ENCODE results near the gene VTI1A. TPM values are rescaled to one million over a fixed set of nuclear protein-coding genes. Genes with fewer than 3 reads are reported as not detected.

VTI1A gene
- total and polyA plus RNA-seq, 12 donors = 5.2 to 64.1 (median 22.0) TPM

DNA sequence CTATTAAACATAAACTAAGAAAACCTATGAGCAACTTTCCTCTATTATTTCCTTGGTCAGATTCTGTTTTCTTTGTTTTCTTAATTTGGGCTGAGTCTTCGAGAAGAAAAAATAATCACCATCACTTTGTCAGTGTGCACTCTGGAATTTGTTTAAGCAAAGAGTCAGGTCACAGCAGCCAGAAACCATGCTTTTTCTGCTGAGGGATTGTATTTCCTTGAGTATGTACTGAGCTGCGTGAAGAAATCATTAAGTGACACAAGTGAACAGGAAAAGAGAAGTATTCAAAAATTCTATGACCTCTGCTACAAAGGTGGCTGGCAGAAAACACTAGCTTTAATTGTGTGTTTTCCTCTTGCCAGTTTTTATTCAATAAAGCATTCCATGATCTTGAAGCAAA is 249.6 kb downstream of the VTI1A start:
- DNase-seq = no peak
- no peaks in the 10 kb centered on the region for H3K9me3 ChIP-seq (replicated peaks in 1 of 3)
- H3K4me1 ChIP-seq (replicated peaks in 1 of 2) = no peaks in the 10 kb centered on the region
- 60 to 72% (median 70%) methylated on average over 2 of the region's 2 CpGs for WGBS, 4 donors
- H3K36me3 ChIP-seq (replicated peaks in 1 of 2) = no peaks in the 10 kb centered on the region
- intact Hi-C loops (cut with DNase I) = no loop called here
- H3K4me3 ChIP-seq = no peak overlapping the region
- TF ChIP-seq POLR2A (IDR thresholded peaks at IDR 0.05) (no peak), CTCF (IDR thresholded peaks at IDR 0.05) (no peak)
- no peaks in the 10 kb centered on the region for H3K27me3 ChIP-seq
- no peak overlapping the region for H3K27ac ChIP-seq

DNA sequence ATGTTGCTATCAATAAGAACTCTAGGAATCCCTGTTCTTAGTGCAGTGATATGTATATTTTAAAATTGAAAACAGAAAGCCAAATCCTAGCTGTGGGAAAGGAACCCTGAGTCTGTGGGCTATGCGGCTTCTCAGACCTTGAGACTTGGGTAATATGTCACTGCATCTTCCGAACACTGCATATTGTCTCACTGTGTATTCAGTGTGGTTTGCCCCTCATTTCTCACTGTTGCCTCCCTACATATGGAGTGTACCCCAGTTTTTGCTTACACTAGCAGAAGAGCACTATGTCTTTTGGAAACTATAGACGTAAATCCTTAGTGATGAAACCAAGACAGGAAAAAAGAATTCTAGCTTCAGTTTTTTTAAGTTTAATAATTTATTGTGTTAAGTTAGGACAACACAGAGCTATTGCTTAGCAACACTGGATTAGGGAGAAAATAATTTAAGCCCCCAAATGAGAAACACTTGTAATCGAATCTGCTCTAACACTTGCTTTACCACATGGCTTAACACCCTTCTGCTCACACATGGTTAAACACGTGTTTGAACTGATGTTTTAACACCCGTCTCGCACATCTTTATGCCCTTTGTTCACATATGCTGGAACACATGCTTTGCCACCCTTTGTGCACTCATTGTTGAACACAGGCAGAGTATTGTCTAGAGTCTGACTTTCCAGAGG is 251.3 kb downstream of the VTI1A start:
- no peak for DNase-seq
- Histone ChIP-seq H3K4me3 (no peak overlapping the region), H3K4me1 (replicated peaks in 1 of 2) (no peaks in the 10 kb centered on the region), H3K27me3 (no peaks in the 10 kb centered on the region), H3K27ac (no peak overlapping the region), H3K36me3 (replicated peaks in 1 of 2) (no peaks in the 10 kb centered on the region), H3K9me3 (replicated peaks in 1 of 3) (no peaks in the 10 kb centered on the region)
- 93 to 94% (median 94%) methylated on average over 7 of the region's 7 CpGs for WGBS, 4 donors
- TF ChIP-seq POLR2A (IDR thresholded peaks at IDR 0.05) = no peak
- TF ChIP-seq CTCF (IDR thresholded peaks at IDR 0.05) = no peak
- intact Hi-C loops (cut with DNase I) = no loop called here

DNA sequence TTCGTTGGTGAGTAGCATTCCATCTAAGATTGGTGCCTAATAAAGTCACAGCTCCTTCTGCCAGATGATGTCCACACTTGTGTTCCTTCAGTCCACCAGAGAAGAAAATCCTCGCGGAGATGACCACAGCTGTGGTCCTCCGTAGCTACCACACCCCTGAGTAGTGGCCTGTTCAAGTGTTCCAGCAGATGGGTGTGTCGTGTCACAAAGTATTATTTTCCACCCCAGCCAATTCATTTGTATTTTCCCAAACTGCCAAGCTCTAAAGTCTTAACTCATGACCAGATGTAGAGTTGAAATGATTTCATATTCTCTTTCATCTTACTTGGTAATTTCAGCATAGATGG is 251.8 kb downstream of the VTI1A start:
- Histone ChIP-seq H3K27ac (no peak overlapping the region), H3K27me3 (no peaks in the 10 kb centered on the region), H3K4me3 (no peak overlapping the region), H3K4me1 (replicated peaks in 1 of 2) (no peaks in the 10 kb centered on the region), H3K36me3 (replicated peaks in 1 of 2) (no peaks in the 10 kb centered on the region), H3K9me3 (replicated peaks in 1 of 3) (no peaks in the 10 kb centered on the region)
- TF ChIP-seq CTCF (IDR thresholded peaks at IDR 0.05) = no peak
- TF ChIP-seq POLR2A (IDR thresholded peaks at IDR 0.05) = no peak
- no peak for DNase-seq
- intact Hi-C loops (cut with DNase I) = no loop called here
- 93 to 99% (median 95%) methylated on average over 5 of the region's 5 CpGs for WGBS, 4 donors

DNA sequence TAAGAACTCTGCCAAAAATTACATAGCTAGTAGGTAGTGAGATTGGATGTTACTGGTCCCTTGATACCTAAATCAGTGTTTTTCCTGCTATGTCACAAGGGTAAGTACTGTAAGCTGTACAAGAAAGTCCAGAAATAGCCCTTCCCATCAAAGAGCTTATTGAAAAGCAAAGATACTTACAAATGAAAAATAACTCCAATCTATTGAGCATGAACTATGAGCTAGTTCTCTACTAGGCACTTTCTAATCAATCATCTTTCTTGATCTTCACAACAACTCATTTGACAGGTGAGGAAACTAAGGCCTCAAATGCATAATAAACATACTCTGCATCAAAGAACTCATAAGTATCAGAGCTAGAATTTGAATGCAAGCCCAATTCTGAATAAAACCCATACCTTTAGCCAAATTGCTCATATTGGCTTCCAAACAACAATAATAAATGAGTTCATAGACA is 253.2 kb downstream of the VTI1A start:
- TF ChIP-seq POLR2A (IDR thresholded peaks at IDR 0.05) (no peak), CTCF (IDR thresholded peaks at IDR 0.05) (no peak)
- no peak overlapping the region for H3K27ac ChIP-seq
- intact Hi-C loops (cut with DNase I) = no loop called here

More for the DNA sequence above, 253.2 kb downstream of the VTI1A start:
- no peaks in the 10 kb centered on the region for H3K4me1 ChIP-seq (replicated peaks in 1 of 2)
- no peaks in the 10 kb centered on the region for H3K27me3 ChIP-seq
- no peaks in the 10 kb centered on the region for H3K36me3 ChIP-seq (replicated peaks in 1 of 2)
- DNase-seq = no peak
- no peaks in the 10 kb centered on the region for H3K9me3 ChIP-seq (replicated peaks in 1 of 3)
- H3K4me3 ChIP-seq = no peak overlapping the region

All from adrenal gland (tissue), 12 donors.